Type B pancreatic cell (in vitro differentiated cells): ENCODE results near the gene ATXN10. TPM values are rescaled to one million over a fixed set of nuclear protein-coding genes. Genes with fewer than 3 reads are reported as not detected.

Experiments used
- DNase-seq: peaks from one replicate; pipeline ENCODE4 v3.0.0; 2021; ENCODE audit warnings: mixed read lengths; ENCODE audit not compliant: unreplicated experiment; ENCODE audit errors: extremely low spot score
- H3K27ac Mint-ChIP-seq: 2 replicates; pipeline ENCODE4 v1.8.0; 2021; ENCODE audit warnings: mild to moderate bottlenecking, mixed read lengths
- H3K27me3 Mint-ChIP-seq: 2 replicates; pipeline ENCODE4 v1.8.0; 2021; ENCODE audit warnings: mixed read lengths
- H3K36me3 Mint-ChIP-seq: 2 replicates; pipeline ENCODE4 v1.8.0; 2021; ENCODE audit warnings: mixed read lengths
- H3K4me1 Mint-ChIP-seq: one replicate; pipeline ENCODE4 v1.8.0; 2021; ENCODE audit warnings: mixed read lengths; ENCODE audit not compliant: unreplicated experiment
- H3K4me3 Mint-ChIP-seq: 2 replicates; pipeline ENCODE4 v1.8.0; 2021; ENCODE audit warnings: mild to moderate bottlenecking, mixed read lengths
- H3K9me3 Mint-ChIP-seq: 2 replicates; pipeline ENCODE4 v1.8.0; 2021; ENCODE audit warnings: mixed read lengths
- CTCF ChIP-seq: fragments of 200-600 bp; sonication (generic); conservative IDR thresholded peaks from 2 replicates; pipeline ENCODE4 v1.5.0; 2021; ENCODE audit warnings: antibody characterized with exemption, mild to moderate bottlenecking
- total RNA-seq: library from RNA; stranded (reverse); gene quantifications from 2 replicates; pipeline ENCODE4 v1.2.1, GENCODE V29; 2021; ENCODE audit warnings: low replicate concordance

ATXN10 gene
- total RNA-seq, 1 donor from 2014 or later: 182 TPM

GRCh38 chr22:45684169-45684568, 12.5 kb downstream of the ATXN10 start:
- no peak for DNase-seq

GRCh38 chr22:45684752-45685574, 13.3 kb downstream of the ATXN10 start:
- peaks cover under 1% of the 10 kb centered on the region for H3K36me3 Mint-ChIP-seq
- TF ChIP-seq CTCF: no peak
- peaks cover 21% of the 10 kb centered on the region for H3K4me1 Mint-ChIP-seq
- no peaks in the 10 kb centered on the region for H3K27me3 Mint-ChIP-seq
- no peak overlapping the region for H3K4me3 Mint-ChIP-seq
- no peaks in the 10 kb centered on the region for H3K9me3 Mint-ChIP-seq
- no peak for DNase-seq
- H3K27ac Mint-ChIP-seq: no peak overlapping the region

More at GRCh38 chr22:45684169-45684568, 12.5 kb downstream of the ATXN10 start:
- peaks cover 17% of the 10 kb centered on the region for H3K4me1 Mint-ChIP-seq
- no peak overlapping the region for H3K27ac Mint-ChIP-seq
- no peaks in the 10 kb centered on the region for H3K9me3 Mint-ChIP-seq
- no peaks in the 10 kb centered on the region for H3K27me3 Mint-ChIP-seq
- TF ChIP-seq CTCF: no peak
- H3K36me3 Mint-ChIP-seq: no peaks in the 10 kb centered on the region
- no peak overlapping the region for H3K4me3 Mint-ChIP-seq

DNA sequence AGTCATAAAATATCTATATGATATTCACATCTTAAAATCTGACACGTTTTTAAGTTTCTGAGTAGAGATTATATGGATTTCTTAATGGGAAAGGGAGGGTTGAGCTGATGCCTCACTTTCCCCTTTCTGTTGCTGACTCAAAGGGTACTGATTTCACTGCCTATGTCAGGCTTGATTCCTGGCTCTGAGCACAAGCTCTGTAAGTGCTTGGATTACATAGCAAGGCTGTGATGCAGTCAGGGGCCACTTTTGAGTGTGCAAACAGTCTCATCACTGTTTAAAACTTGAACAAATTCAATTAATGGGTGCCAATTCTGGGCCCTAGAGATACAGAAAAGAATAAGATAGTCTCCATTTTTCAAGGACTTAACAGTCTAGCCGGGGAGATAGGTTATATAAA, 14.4 kb downstream of the ATXN10 start:
- no peak for DNase-seq
- Mint-ChIP-seq H3K27me3 (no peaks in the 10 kb centered on the region), H3K36me3 (peaks cover 9% of the 10 kb centered on the region), H3K4me1 (peaks cover 21% of the 10 kb centered on the region), H3K27ac (no peak overlapping the region), H3K4me3 (no peak overlapping the region), H3K9me3 (no peaks in the 10 kb centered on the region)
- no peak for TF ChIP-seq CTCF

- Mint-ChIP-seq H3K4me3 (no peak overlapping the region), H3K27ac (no peak overlapping the region), H3K4me1 (peaks cover 21% of the 10 kb centered on the region)
These were observed 15.2 kb downstream of the ATXN10 start for GRCh38 chr22:45686836-45687235.

GRCh38 chr22:45688600-45689080, 17.0 kb downstream of the ATXN10 start:
- Mint-ChIP-seq H3K9me3 (no peaks in the 10 kb centered on the region), H3K4me3 (no peak overlapping the region), H3K27me3 (no peaks in the 10 kb centered on the region), H3K36me3 (peaks cover 23% of the 10 kb centered on the region), H3K27ac (no peak overlapping the region), H3K4me1 (peaks cover 21% of the 10 kb centered on the region)
- DNase-seq: no peak
- TF ChIP-seq CTCF: no peak

More at GRCh38 chr22:45686836-45687235, 15.2 kb downstream of the ATXN10 start:
- no peak for DNase-seq
- no peaks in the 10 kb centered on the region for H3K27me3 Mint-ChIP-seq
- no peak for TF ChIP-seq CTCF
- H3K36me3 Mint-ChIP-seq: peaks cover 10% of the 10 kb centered on the region
- no peaks in the 10 kb centered on the region for H3K9me3 Mint-ChIP-seq
